GM12892 (cell line): ENCODE results near the gene FER.

Experiments
- DNase-seq: peaks from one replicate; pipeline ENCODE4 v3.0.0; 2011; ENCODE audit not compliant: insufficient read length
- FAIRE-seq: peaks from 2 replicates; lab custom pipeline; 2011; peaks lifted over from hg19 to GRCh38; lab: Jason Lieb, UNC
- POLR2A ChIP-seq: IDR thresholded peaks from 2 replicates; pipeline ENCODE4 v1.6.1; 2011; ENCODE audit warnings: low read depth, low read length, control low read depth
- POLR2AphosphoS5 ChIP-seq: IDR thresholded peaks from 2 replicates; pipeline ENCODE4 v1.6.1; 2011; ENCODE audit warnings: low read depth, low read length, control low read depth
- TAF1 ChIP-seq: IDR thresholded peaks from 2 replicates; pipeline ENCODE4 v1.6.1; 2011; ENCODE audit warnings: low read depth, mild to moderate bottlenecking, control low read depth, low read length, borderline replicate concordance

The FER gene

DNA sequence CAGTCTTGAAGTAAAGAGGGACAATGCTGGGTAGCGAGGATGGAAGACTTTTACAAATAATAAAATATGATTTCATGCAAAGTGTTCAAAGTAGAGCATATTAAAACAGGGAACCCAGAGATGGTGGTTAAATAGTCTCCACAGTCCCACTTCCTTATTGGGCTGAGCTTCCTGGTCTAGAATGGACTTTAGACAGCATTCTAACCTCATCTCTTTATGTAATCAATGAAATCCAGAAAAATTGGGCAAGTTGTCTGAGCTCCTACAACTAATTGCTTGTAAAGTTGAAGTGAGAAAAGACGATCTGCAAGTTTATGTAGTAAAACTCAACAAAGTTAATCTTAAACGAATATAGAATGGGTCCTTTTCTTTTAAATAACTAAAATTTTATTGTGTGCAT lies 333.2 kb downstream of the FER start:
- DNase-seq (no peak), FAIRE-seq (no peak)
- no peak for TF ChIP-seq TAF1
- no peak for TF ChIP-seq POLR2AphosphoS5
- TF ChIP-seq POLR2A, result no peak

DNA sequence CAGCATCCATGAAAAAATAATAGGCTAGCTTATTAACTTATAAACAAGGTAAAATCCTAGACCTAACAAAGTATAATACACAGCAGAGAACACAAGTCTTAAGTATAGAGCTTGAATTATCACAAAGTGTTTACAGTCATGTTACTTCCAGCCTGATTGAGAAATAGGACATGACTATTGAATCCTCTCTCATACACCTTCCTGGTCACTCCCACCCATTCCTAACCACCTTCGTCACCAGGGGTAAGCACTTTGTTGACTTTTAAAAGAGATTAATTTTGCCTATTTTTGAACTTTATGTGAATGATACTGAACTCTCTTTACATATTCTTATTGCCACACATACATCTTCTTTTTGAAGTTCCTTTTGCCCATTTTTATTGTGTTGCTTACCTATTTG lies 336.2 kb downstream of the FER start:
- TF ChIP-seq TAF1 (no peak), POLR2A (no peak)
- no peak for FAIRE-seq
- DNase-seq, result no peak

DNA sequence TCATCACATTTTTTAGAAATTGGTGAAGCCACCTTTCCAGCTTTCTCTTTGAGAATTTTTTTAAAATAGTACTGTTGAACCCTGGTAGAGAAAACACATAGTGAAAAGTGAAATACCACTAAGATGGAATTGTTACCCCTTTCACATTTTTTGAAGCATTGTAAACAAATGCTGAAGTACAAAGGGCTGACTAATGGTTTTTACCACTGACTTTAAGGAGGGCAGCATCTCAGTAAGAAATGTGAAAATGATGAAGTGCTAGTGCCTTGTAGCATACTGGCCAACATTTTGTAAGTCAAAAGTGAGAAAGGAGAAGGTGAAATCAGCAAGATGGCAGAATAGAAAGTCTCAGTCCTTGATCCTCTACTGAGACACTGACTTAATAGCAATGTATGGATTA lies 341.5 kb downstream of the FER start:
- TF ChIP-seq TAF1 (no peak), POLR2AphosphoS5 (no peak), POLR2A (no peak)
- FAIRE-seq, result no peak
- DNase-seq, result no peak

DNA sequence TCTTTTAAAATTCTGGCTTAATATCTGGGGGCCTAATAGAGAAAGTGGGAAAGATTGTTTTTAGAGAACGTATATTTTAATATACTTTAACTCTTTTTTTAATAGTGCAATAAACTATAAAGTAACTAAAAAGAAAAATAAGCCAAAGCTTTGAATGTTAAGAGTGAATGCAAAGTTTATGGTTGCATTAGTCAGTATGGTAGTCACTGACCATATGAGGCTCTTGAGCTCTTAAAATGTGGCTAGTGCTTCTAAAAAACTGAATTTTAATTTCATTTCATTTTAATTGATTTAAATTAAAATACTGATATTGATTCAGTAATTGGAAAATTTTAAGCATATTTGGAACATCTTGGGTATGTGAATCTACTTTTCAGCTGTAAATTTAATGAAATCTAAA lies 351.4 kb downstream of the FER start:
- FAIRE-seq (no peak), DNase-seq (no peak)
- TF ChIP-seq POLR2A, result no peak
- no peak for TF ChIP-seq POLR2AphosphoS5
- TF ChIP-seq TAF1, result no peak

DNA sequence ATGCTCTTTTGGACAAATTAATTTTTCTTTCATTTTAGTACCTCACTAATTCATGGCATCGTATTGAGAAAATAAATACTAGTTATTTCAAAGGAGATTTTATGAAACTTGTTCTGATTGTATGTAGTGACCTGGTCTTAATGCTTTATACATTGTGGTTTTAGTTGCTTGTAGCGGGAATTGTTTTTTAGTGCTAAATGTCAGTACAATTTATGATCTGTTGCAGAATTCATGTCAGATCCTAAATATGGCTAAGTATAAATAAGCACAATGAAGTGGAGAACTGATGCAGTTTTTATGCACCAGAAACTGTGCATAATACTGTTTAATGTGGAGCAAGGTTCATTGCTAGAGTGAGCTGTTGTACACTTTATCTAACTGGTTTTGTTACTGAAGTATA lies 353.3 kb downstream of the FER start:
- no peak for DNase-seq
- no peak for TF ChIP-seq POLR2A
- no peak for TF ChIP-seq POLR2AphosphoS5
- TF ChIP-seq TAF1, result no peak
- FAIRE-seq, result no peak

DNA sequence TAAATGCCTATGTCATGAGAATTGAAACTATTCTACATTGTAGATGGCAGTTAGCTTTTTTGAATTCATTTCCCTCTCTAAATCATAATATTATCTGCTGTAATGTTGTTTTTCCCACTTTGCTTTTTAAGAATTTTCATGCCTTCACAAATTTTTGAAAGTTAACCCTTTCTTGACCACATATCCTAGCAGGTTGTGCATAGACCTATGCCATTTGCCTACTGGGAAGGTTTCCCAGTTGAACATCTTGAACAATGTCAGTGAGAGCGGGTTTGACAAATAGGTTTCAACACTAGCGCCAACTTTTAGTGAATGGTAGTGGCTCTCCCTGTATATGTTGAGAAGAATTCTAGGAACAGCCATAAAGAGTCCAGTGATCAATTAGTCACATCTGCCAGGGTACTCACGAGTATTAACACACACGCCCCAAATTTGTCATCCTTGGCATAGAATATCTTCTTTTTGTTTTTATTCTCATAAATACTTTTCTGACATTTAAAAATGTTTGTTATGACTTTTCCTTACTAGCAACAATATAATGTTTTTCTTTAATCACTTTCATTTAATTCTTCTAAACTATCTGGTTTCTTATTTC lies 354.5 kb downstream of the FER start:
- TF ChIP-seq POLR2A (no peak), POLR2AphosphoS5 (no peak), TAF1 (no peak)
- no peak for FAIRE-seq
- no peak for DNase-seq

DNA sequence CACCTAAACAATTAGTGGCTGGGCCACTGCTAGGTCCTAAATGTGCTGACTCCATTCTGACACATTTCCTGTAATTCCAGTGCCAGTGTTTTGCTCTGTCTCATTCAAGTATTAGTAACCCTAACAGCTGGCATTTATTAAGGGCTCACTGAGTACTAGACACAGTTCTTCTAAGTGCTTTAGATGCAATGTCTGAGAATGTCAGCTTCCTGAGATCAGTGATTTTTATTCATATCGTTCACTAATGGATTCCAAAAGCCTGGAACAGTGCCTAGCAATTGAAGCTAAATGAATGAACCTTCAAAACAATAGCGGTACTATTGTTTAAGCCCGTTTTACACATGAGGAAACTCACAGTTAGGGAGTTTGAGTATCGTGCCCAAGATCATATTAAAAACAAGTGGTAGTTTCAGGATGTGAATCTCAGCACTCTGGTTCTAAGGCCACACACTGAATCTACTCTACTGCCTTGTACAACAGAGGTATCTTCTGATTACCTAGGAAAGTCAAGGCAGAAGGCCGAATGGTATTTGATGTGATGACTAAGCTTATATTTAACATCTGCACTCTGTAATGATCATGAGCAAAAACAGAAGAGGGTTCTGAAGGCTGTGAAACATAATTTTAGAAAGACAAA lies 358.1 kb downstream of the FER start:
- FAIRE-seq, result no peak
- no peak for DNase-seq
- no peak for TF ChIP-seq TAF1
- no peak for TF ChIP-seq POLR2AphosphoS5
- TF ChIP-seq POLR2A, result no peak

DNA sequence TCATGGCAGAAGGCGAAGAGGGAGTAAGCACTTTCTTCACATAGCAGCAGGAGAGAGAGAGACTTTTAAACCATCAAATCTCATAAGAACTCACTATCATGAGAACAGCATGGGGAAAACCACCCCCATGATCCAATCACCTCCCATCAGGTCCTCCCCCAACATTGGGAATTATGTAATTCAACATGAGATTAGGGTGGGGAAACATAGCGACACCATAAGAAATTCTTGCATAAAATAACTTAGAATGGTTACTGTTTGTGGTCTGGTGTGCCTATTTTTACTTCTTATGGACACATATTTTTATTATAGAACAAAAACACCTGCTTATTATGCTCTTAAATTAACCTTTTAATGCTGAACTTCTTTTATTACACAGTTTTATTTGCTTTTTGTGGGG lies 364.0 kb downstream of the FER start:
- DNase-seq (no peak), FAIRE-seq (no peak)
- no peak for TF ChIP-seq POLR2A
- no peak for TF ChIP-seq POLR2AphosphoS5
- TF ChIP-seq TAF1, result no peak

DNA sequence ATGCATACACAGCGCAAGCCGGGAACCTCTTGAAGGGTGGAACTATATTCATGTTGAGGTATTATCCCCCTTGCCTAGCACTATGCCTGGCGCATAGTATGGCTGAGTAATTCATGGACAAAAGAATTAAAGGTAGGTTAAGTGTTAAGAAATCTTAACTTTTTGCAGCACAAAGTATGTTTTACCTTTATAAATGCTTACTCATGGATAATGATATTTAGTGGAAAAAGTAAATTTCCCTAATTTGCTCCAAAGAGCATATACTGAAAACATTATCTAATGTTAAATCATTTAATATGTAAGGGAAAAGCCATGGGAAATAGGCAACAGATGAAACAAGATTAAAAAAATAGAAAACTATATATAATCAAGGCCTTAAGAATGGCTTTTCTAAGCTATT lies 365.9 kb downstream of the FER start:
- FAIRE-seq (no peak), DNase-seq (no peak)
- TF ChIP-seq POLR2AphosphoS5 (no peak), TAF1 (no peak)

DNA sequence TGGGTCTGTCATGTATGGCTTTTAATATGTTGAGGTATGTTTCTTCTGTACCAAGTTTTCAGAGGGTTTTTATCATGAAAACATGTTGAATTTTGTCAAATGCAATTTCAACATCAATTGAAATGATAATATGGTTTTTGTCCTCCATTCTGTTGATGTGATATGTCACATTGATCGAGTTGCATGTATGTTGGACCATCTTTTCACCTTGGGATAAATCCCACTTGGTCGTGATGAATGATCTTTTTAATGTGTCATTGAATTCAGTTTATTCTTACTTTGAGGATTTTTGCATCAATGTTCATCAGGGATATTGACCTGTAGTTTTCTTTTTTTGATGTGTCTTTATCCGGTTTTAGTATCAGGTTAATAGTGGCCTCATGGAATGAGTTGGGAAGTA lies 373.5 kb downstream of the FER start:
- no peak for DNase-seq
- TF ChIP-seq POLR2A (no peak), POLR2AphosphoS5 (no peak), TAF1 (no peak)
- FAIRE-seq, result no peak

DNA sequence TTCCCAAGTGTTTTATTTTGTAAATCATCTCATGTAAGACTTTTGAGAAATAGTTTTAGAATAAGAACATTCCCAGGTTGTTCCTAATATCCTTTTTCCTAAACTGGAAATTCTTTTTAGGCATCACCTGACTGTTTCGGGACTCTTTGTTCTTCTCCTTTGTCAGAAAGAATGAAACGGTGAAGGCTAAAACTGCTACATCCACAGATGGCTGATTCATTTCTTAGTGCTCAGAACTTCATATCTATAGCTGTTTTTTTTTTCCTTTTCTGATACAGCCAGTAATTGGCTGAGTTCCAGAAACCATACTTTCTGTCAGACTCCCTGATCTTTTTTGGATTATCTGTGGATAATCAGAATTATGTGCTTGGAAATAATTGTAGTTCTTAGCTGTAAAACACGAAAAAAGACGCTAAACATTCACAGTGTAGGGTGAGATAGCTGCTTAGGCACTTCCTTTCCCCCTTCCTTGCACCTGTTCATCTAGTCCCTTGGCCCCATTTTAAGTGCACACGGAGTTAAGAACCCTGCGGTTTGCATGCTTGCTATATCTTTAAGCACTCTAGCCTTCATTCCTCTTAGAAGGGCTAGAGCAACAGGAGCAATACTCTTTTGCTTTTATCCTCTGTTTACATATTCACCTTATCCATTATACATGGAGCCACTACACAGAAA lies 378.2 kb downstream of the FER start:
- no peak for TF ChIP-seq TAF1
- no peak for TF ChIP-seq POLR2A
- TF ChIP-seq POLR2AphosphoS5, result no peak
- FAIRE-seq, result no peak
- DNase-seq, result no peak

DNA sequence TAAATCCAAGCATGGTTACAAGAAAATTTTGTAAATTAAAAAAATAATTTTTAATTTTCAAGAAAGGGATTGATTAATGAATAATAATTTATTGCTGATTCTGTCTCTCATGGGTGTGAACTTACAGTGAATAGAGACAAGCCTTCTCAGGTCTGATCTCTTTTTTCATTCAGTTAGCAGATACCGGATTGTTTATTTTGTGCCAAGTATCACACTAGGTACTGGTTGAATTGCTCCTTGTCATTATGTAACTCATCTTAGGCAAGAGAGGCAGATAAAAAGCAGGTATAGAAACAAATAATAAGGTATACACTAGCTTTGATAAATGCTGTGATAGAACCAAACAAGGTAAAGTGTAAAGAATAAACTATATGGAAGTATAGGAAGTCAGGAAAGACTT lies 378.8 kb downstream of the FER start:
- DNase-seq (no peak), FAIRE-seq (no peak)
- no peak for TF ChIP-seq POLR2AphosphoS5
- no peak for TF ChIP-seq TAF1
- no peak for TF ChIP-seq POLR2A

DNA sequence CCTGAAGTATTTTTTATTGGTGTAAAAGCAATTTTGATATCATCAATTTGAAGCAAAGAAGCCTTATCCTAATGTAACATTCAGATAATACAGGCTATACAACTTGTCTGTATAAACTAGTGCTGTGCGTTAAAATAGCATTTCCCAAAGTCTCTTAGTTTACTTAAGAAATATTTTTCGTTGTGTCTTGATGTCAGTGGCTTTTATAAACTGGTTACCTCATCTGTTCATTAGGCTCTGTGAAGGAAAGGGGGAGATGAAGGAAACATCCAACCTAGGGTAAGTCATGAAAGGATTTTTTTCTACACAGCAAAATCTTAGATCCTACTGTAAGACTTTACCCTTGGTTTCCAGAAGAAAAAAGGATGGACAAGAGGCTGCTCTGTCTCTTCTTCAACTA lies 389.2 kb downstream of the FER start:
- no peak for DNase-seq
- TF ChIP-seq POLR2A (no peak), POLR2AphosphoS5 (no peak), TAF1 (no peak)
- no peak for FAIRE-seq
